ENCODE data around the gene EXOC4. TPM values are rescaled to one million over a fixed set of nuclear protein-coding genes. Genes with fewer than 3 reads are reported as not detected.

EXOC4 gene
- total and polyA plus RNA-seq, 2 donors (not counting 3 experiments of a cell fraction or from before 2014, with no cell fraction given), result 20.3 to 73.1 TPM

GRCh38 chr7:133491846-133492652, 239.2 kb downstream of the EXOC4 start:
- DNase-seq (ENCODE audit: low read depth, low spot score), result no peak
- H3K9ac ChIP-seq (replicated peaks; ENCODE audit: extremely low read depth, insufficient read depth, low read length), result no peak overlapping the region
- intact Hi-C loops (cut with micrococcal nuclease), result no loop called here
- ChIA-PET CTCF (no interaction called here), POLR2A (no interaction called here)
- no peak for FAIRE-seq
- TF ChIP-seq CTCF (IDR thresholded peaks at IDR 0.05; ENCODE audit: extremely low read depth in 1 of 2, insufficient read depth in 1 of 2, low read depth in 1 of 2, low read length in 2 of 2) (no peak), MYC (IDR thresholded peaks at IDR 0.05; ENCODE audit: low read depth, low read length) (no peak), POLR2A (IDR thresholded peaks at IDR 0.05; ENCODE audit: low read depth, low read length) (no peak), FOS (IDR thresholded peaks at IDR 0.05; ENCODE audit: borderline replicate concordance, insufficient read depth, low read length) (peak; percentile 41), MAX (IDR thresholded peaks at IDR 0.05; ENCODE audit: insufficient read depth, insufficient read length) (no peak), EZH2 (IDR thresholded peaks at IDR 0.05; ENCODE audit: borderline replicate concordance, low read depth, low read length, severe bottlenecking) (no peak), GATA2 (IDR thresholded peaks at IDR 0.05; ENCODE audit: insufficient read depth, insufficient read length, low read depth, low read length) (no peak), JUN (IDR thresholded peaks at IDR 0.05; ENCODE audit: borderline replicate concordance, insufficient read depth, insufficient read length, low read depth) (peak; percentile 41), POLR2AphosphoS5 (IDR thresholded peaks at IDR 0.05; ENCODE audit: insufficient read depth, low read depth, low read length) (no peak)
- H2AFZ ChIP-seq (ENCODE audit: low read depth, low read length), result no peak overlapping the region
- no peak overlapping the region for H3K4me2 ChIP-seq (ENCODE audit: insufficient read depth, low read length)
- dilution Hi-C loops (cut with MboI; ENCODE audit: extremely low pct_ligation_motif_present, low sequenced_read_pairs), result no loop called here
- H3K27ac ChIP-seq (ENCODE audit: insufficient read depth, low read depth, low read length), result no peak overlapping the region
- no peaks in the 10 kb centered on the region for H3K9me1 ChIP-seq (replicated peaks; ENCODE audit: control insufficient read depth, extremely low read depth, insufficient read depth, low read length)
- no peak overlapping the region for H3K4me3 ChIP-seq (replicated peaks in 1 of 3; ENCODE audit: insufficient read depth in 1 of 3, low read depth in 1 of 3, low read length in 3 of 3)
- no peaks in the 10 kb centered on the region for H3K4me1 ChIP-seq (ENCODE audit: control insufficient read depth, extremely low read depth, insufficient read depth, low read length)
- H3K9me3 ChIP-seq (replicated peaks; ENCODE audit: control insufficient read depth, insufficient read depth, low read length), result no peaks in the 10 kb centered on the region
- H3K27me3 ChIP-seq (ENCODE audit: control insufficient read depth in 2 of 2, insufficient read depth in 2 of 2, low read length in 2 of 2), result no peaks in the 10 kb centered on the region
- BruUV-seq (replicated peaks), result no TSS peak
- no peaks in the 10 kb centered on the region for H3K79me2 ChIP-seq (ENCODE audit: control insufficient read depth, insufficient read depth, low read length)
- H4K20me1 ChIP-seq (replicated peaks; ENCODE audit: control insufficient read depth, extremely low read depth, insufficient read depth, low read length), result no peaks in the 10 kb centered on the region
- no peaks in the 10 kb centered on the region for H3K36me3 ChIP-seq (ENCODE audit: control insufficient read depth in 2 of 2, extremely low read depth in 1 of 2, insufficient read depth in 2 of 2, low read length in 2 of 2)
